K562 (cell line): Measurements from ENCODE around the gene C10orf143. TPM values are rescaled to one million over a fixed set of nuclear protein-coding genes. Genes with fewer than 3 reads are reported as not detected.

Experiments
- ARID1B ChIP-seq: fragments of 450-650 bp; IDR thresholded peaks from 2 replicates; pipeline ENCODE4 v1.6.1; 2016; ENCODE audit warnings: antibody characterized with exemption, mild to moderate bottlenecking, inconsistent platforms
- CHCHD3 ChIP-seq: fragments of 250-450 bp; sonication (Bioruptor Pico); IDR thresholded peaks from 2 replicates; pipeline ENCODE4 v2.1.2; 2022; ENCODE audit warnings: mild to moderate bottlenecking
- FOXK2 ChIP-seq, 2 experiments: fragments of 450-650 bp; IDR thresholded peaks in 1 of 2; conservative IDR thresholded peaks in 1 of 2; 2 replicates each; pipeline ENCODE4 v1.6.1; 2016; ENCODE audit warnings: low read depth in 2 of 2, mild to moderate bottlenecking in 1 of 2
- HDAC8 ChIP-seq: fragments of 450-650 bp; IDR thresholded peaks from 2 replicates; pipeline ENCODE4 v1.6.1; 2016; ENCODE audit warnings: mild to moderate bottlenecking, missing genetic modification characterization, moderate library complexity, missing compliant biosample characterization
- POLR2AphosphoS5 ChIP-seq: IDR thresholded peaks from 2 replicates; pipeline ENCODE4 v1.6.1; 2011; ENCODE audit warnings: mild to moderate bottlenecking, low read depth, low read length, moderate library complexity; ENCODE audit not compliant: control insufficient read depth, insufficient read depth
- RBBP5 ChIP-seq: fragments of 200-600 bp; sonication (generic); IDR thresholded peaks from 2 replicates; pipeline ENCODE4 v1.6.1; 2012; ENCODE audit warnings: borderline replicate concordance, mild to moderate bottlenecking, low read length, control low read depth, inconsistent platforms; ENCODE audit not compliant: insufficient read depth, poor library complexity, severe bottlenecking
- polyA plus RNA-seq, 8 experiments: library from polyadenylated mRNA; depleted of rRNA in 4 of 8; stranded (reverse) in 5 of 8; unstranded in 3 of 8; fragments of >200 nt; fragmentation: Nextera tagmentation in 2 of 8; fragmentation: Illumina TruSeq in 1 of 8; extraction: Ambion mirVana in 2 of 8; extraction: Trizol in 1 of 8; gene quantifications; 2 replicates each; pipeline versions ENCODE4 v1.2.1 to v1.2.3, GENCODE V29; 2011 to 2014; ENCODE audit warnings: inconsistent platforms in 1 of 8, missing spikeins in 1 of 8
- total RNA-seq, 7 experiments: library from RNA; depleted of rRNA in 6 of 7; stranded (reverse); fragments of >200 nt in 6 of 7; fragmentation: Illumina TruSeq in 2 of 7; extraction: Trizol in 2 of 7; gene quantifications; 2 replicates each; pipeline versions ENCODE4 v1.2.1 to v1.2.3, GENCODE V29; 2011 to 2021; ENCODE audit warnings: low replicate concordance in 1 of 7
- TF ChIP-seq, protein P1 (sequence below), 2 experiments: fragments of 450-650 bp; conservative IDR thresholded peaks; 2 replicates each; pipeline ENCODE4 v1.6.1; 2017; ENCODE audit warnings: mild to moderate bottlenecking in 2 of 2, moderate library complexity in 2 of 2
- TF ChIP-seq, protein P2 (sequence below): sonication (generic); formaldehyde crosslinking; IDR thresholded peaks from 2 replicates; pipeline ENCODE4 v1.8.1; 2023; ENCODE audit warnings: mild to moderate bottlenecking, missing genetic modification reagents
- TF ChIP-seq, protein P3 (sequence below): fragments of 450-650 bp; formaldehyde crosslinking; IDR thresholded peaks from 2 replicates; pipeline ENCODE4 v1.4.0; 2020; ENCODE audit warnings: mild to moderate bottlenecking, moderate library complexity
- TF ChIP-seq, protein P4 (sequence below): fragments of 450-650 bp; IDR thresholded peaks from 2 replicates; pipeline ENCODE4 v1.6.1; 2016
- TF ChIP-seq, protein P5 (sequence below): sonication (generic); formaldehyde crosslinking; IDR thresholded peaks from 2 replicates; pipeline ENCODE4 v1.9.0; 2022; ENCODE audit warnings: mild to moderate bottlenecking, missing genetic modification reagents
- TF ChIP-seq, protein P6 (sequence below): fragments of 450-650 bp; IDR thresholded peaks from 2 replicates; pipeline ENCODE4 v1.6.1; 2018; ENCODE audit not compliant: partially characterized antibody

The C10orf143 gene
- total and polyA plus RNA-seq, 9 of the 15 experiments (the other 6 are each of a cell fraction or from before 2014, with no cell fraction given): 0.07 to 0.42 (median 0.25) TPM; not detected in 2

DNA sequence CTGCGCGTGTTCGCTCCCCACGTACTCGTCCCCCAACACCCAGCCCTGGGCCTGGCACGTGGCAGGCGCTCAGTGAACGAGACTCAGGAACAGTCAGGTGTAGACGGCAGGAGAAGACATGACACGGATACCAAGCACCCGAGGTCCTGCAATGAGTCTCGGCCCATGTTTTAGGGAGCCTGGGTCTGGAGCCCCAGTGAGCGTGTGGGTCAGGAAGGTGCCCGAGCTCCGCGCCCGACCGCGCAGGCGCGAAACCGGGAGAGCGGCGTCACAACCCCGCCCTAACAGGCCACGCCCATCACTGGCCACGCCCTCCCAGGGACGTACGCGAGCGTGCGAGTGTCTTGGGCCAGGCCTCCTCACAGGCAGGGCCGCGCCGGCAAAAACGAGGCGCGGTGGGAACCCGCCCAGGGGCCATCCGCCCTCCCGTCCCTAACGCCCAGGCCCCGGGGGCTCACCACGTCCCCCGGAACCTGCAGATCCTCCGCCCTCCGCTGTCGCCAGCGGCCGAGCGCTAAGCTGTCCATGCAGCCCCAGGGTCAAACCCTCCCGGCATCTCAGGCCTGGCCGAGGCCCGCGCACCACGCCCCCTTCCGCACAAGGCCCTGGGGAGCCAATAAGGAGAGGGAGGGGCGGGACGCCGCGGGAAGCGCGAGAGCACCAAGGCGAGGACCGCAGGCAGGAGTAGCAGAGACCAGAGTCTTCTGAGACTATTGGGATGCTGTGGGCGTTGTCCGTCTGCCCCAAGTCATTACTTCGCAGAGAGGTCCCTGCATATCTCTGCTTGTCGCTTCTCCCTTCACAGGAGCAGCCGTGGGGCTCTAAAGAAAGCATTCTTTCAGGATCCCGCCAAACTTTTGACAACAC is at the start of gene C10orf143 (continued):
- TF ChIP-seq, protein P1, sequence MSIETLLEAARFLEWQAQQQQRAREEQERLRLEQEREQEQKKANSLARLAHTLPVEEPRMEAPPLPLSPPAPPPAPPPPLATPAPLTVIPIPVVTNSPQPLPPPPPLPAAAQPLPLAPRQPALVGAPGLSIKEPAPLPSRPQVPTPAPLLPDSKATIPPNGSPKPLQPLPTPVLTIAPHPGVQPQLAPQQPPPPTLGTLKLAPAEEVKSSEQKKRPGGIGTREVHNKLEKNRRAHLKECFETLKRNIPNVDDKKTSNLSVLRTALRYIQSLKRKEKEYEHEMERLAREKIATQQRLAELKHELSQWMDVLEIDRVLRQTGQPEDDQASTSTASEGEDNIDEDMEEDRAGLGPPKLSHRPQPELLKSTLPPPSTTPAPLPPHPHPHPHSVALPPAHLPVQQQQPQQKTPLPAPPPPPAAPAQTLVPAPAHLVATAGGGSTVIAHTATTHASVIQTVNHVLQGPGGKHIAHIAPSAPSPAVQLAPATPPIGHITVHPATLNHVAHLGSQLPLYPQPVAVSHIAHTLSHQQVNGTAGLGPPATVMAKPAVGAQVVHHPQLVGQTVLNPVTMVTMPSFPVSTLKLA (conservative IDR thresholded peaks at IDR 0.05): peak; percentile 82 to 90
- TF ChIP-seq, protein P2, sequence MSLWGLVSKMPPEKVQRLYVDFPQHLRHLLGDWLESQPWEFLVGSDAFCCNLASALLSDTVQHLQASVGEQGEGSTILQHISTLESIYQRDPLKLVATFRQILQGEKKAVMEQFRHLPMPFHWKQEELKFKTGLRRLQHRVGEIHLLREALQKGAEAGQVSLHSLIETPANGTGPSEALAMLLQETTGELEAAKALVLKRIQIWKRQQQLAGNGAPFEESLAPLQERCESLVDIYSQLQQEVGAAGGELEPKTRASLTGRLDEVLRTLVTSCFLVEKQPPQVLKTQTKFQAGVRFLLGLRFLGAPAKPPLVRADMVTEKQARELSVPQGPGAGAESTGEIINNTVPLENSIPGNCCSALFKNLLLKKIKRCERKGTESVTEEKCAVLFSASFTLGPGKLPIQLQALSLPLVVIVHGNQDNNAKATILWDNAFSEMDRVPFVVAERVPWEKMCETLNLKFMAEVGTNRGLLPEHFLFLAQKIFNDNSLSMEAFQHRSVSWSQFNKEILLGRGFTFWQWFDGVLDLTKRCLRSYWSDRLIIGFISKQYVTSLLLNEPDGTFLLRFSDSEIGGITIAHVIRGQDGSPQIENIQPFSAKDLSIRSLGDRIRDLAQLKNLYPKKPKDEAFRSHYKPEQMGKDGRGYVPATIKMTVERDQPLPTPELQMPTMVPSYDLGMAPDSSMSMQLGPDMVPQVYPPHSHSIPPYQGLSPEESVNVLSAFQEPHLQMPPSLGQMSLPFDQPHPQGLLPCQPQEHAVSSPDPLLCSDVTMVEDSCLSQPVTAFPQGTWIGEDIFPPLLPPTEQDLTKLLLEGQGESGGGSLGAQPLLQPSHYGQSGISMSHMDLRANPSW (CRISPR knock-in tag): no peak
- TF ChIP-seq, protein P3, sequence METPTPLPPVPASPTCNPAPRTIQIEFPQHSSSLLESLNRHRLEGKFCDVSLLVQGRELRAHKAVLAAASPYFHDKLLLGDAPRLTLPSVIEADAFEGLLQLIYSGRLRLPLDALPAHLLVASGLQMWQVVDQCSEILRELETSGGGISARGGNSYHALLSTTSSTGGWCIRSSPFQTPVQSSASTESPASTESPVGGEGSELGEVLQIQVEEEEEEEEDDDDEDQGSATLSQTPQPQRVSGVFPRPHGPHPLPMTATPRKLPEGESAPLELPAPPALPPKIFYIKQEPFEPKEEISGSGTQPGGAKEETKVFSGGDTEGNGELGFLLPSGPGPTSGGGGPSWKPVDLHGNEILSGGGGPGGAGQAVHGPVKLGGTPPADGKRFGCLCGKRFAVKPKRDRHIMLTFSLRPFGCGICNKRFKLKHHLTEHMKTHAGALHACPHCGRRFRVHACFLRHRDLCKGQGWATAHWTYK (CRISPR knock-in tag): 0 out of 2 replicates have a peak, but pooled peaks have one; percentile 14
- TF ChIP-seq POLR2AphosphoS5: peak; percentile 63; the same call in 1 of the 2 replicates
- no peak for TF ChIP-seq CHCHD3 (CRISPR knock-in tag)
- peak; percentile 61 for TF ChIP-seq RBBP5
- 0 out of 2 replicates have a peak, but pooled peaks have one; percentile 6 for TF ChIP-seq HDAC8 (tag)
- TF ChIP-seq, protein P4, sequence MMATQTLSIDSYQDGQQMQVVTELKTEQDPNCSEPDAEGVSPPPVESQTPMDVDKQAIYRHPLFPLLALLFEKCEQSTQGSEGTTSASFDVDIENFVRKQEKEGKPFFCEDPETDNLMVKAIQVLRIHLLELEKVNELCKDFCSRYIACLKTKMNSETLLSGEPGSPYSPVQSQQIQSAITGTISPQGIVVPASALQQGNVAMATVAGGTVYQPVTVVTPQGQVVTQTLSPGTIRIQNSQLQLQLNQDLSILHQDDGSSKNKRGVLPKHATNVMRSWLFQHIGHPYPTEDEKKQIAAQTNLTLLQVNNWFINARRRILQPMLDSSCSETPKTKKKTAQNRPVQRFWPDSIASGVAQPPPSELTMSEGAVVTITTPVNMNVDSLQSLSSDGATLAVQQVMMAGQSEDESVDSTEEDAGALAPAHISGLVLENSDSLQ: peak; percentile 53
- TF ChIP-seq ARID1B: 0 out of 2 replicates have a peak, but pooled peaks have one; percentile 4
- TF ChIP-seq FOXK2 (conservative IDR thresholded peaks at IDR 0.05 in 1 of 2, IDR thresholded peaks at IDR 0.05 in 1 of 2; ENCODE audit: low read depth in 2 of 2): peak in 1 of 2 experiments; percentile 13; a peak in 1 of 4 replicates
- TF ChIP-seq, protein P5, sequence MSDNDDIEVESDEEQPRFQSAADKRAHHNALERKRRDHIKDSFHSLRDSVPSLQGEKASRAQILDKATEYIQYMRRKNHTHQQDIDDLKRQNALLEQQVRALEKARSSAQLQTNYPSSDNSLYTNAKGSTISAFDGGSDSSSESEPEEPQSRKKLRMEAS (CRISPR knock-in tag): peak; percentile 79
- TF ChIP-seq, protein P6, sequence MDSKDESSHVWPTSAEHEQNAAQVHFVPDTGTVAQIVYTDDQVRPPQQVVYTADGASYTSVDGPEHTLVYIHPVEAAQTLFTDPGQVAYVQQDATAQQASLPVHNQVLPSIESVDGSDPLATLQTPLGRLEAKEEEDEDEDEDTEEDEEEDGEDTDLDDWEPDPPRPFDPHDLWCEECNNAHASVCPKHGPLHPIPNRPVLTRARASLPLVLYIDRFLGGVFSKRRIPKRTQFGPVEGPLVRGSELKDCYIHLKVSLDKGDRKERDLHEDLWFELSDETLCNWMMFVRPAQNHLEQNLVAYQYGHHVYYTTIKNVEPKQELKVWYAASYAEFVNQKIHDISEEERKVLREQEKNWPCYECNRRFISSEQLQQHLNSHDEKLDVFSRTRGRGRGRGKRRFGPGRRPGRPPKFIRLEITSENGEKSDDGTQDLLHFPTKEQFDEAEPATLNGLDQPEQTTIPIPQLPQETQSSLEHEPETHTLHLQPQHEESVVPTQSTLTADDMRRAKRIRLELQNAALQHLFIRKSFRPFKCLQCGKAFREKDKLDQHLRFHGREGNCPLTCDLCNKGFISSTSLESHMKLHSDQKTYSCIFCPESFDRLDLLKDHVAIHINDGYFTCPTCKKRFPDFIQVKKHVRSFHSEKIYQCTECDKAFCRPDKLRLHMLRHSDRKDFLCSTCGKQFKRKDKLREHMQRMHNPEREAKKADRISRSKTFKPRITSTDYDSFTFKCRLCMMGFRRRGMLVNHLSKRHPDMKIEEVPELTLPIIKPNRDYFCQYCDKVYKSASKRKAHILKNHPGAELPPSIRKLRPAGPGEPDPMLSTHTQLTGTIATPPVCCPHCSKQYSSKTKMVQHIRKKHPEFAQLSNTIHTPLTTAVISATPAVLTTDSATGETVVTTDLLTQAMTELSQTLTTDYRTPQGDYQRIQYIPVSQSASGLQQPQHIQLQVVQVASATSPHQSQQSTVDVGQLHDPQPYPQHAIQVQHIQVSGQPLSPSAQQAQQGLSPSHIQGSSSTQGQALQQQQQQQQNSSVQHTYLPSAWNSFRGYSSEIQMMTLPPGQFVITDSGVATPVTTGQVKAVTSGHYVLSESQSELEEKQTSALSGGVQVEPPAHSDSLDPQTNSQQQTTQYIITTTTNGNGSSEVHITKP: peak; percentile 77
